ENCODE measurements around the gene TRAFD1. TPM values are rescaled to one million over a fixed set of nuclear protein-coding genes. Genes with fewer than 3 reads are reported as not detected.

The TRAFD1 gene
- total RNA-seq, 4 donors from 2014 or later, result 46.3 to 82.9 (median 67.4) TPM

- TF ChIP-seq CTCF (IDR thresholded peaks at IDR 0.05), result no peak
- TF ChIP-seq POLR2A (IDR thresholded peaks at IDR 0.05), result no peak
- 84% methylated on average over 9 of the region's 9 CpGs for WGBS, 2 donors
- no peak for DNase-seq (ENCODE audit: low spot score in 2 of 2)
- H3K4me3 ChIP-seq (ENCODE audit: low read depth, poor library complexity, severe bottlenecking), result no peak overlapping the region
- intact Hi-C loops (cut with DNase I; ENCODE audit: low total_unique reads), result no loop called here
Measured at GRCh38 chr12:112198120-112198733, 72.9 kb downstream of the TRAFD1 start.

- no peak for TF ChIP-seq POLR2A (IDR thresholded peaks at IDR 0.05)
- TF ChIP-seq CTCF (IDR thresholded peaks at IDR 0.05), result no peak
- 79 to 85% methylated on average over 4 of the region's 4 CpGs for WGBS, 2 donors
Measured at GRCh38 chr12:112199136-112199535, 73.8 kb downstream of the TRAFD1 start.

More at GRCh38 chr12:112199136-112199535, 73.8 kb downstream of the TRAFD1 start:
- DNase-seq (ENCODE audit: low spot score in 2 of 2), result no peak
- intact Hi-C loops (cut with DNase I; ENCODE audit: low total_unique reads), result no loop called here
- H3K4me3 ChIP-seq (ENCODE audit: low read depth, poor library complexity, severe bottlenecking), result no peak overlapping the region

Small RNA genes within 50 kb of the gene (microRNA-seq; reads per million reads assigned to microRNA genes)
- 0 reads per million in 2 donors for gene MIR6861 (ENCODE audit: borderline number of aligned reads in 1 of 2, borderline replicate concordance in 2 of 2)

Other genes starting within 250 kb of the TRAFD1 start
- 10 to 100 TPM in 3 of 4 donors, 1 to 10 TPM in 1; 8.1 to 19.9 (median 13.7) TPM for gene TMEM116, start 112.4 kb upstream of the TRAFD1 start, total RNA-seq
- 10 to 100 TPM; 72.7 to 88.7 (median 82.8) TPM for gene ERP29, start 112.1 kb upstream of the TRAFD1 start, total RNA-seq
- 10 to 100 TPM; 13.9 to 30.8 (median 23.0) TPM for gene NAA25, start 16.8 kb upstream of the TRAFD1 start, total RNA-seq